ENCODE measurements around the gene CSNK1G1.
"Not testable (repeated sequence)": the region's sequence is repeated elsewhere in the genome, so short reads cannot be mapped to it uniquely, and the experiment has no call there.

CSNK1G1 gene

GRCh38 chr15:64337761-64338160, 18.2 kb downstream of the CSNK1G1 start:
- no peaks in the 10 kb centered on the region for H3K9me3 ChIP-seq (ENCODE audit: control insufficient read depth, low read length)
- H3K36me3 ChIP-seq (ENCODE audit: control insufficient read depth, insufficient read depth, low read length): peaks cover 9% of the 10 kb centered on the region
- H3K27ac ChIP-seq (ENCODE audit: insufficient read depth, low read length, poor library complexity, severe bottlenecking): no peak overlapping the region
- H3K4me3 ChIP-seq (ENCODE audit: insufficient read depth, low read depth, low read length, poor library complexity, severe bottlenecking): no peak overlapping the region
- no peak for DNase-seq
- no peaks in the 10 kb centered on the region for H3K27me3 ChIP-seq (replicated peaks; ENCODE audit: control insufficient read depth, insufficient read depth, low read length, poor library complexity, severe bottlenecking)
- no peaks in the 10 kb centered on the region for H3K4me1 ChIP-seq (ENCODE audit: control insufficient read depth, insufficient read depth, low read length, poor library complexity, severe bottlenecking)

- Histone ChIP-seq H3K9me3 (ENCODE audit: control insufficient read depth, low read length) (no peaks in the 10 kb centered on the region), H3K27ac (ENCODE audit: insufficient read depth, low read length, poor library complexity, severe bottlenecking) (no peak overlapping the region), H3K36me3 (ENCODE audit: control insufficient read depth, insufficient read depth, low read length) (no peaks in the 10 kb centered on the region), H3K27me3 (replicated peaks; ENCODE audit: control insufficient read depth, insufficient read depth, low read length, poor library complexity, severe bottlenecking) (no peaks in the 10 kb centered on the region), H3K4me3 (ENCODE audit: insufficient read depth, low read depth, low read length, poor library complexity, severe bottlenecking) (no peak overlapping the region), H3K4me1 (ENCODE audit: control insufficient read depth, insufficient read depth, low read length, poor library complexity, severe bottlenecking) (no peaks in the 10 kb centered on the region)
- DNase-seq: peak in 2 of 3 donors; percentile 17 to 24
Measured at GRCh38 chr15:64333986-64334929, 21.7 kb downstream of the CSNK1G1 start.

GRCh38 chr15:64333516-64333915, 22.5 kb downstream of the CSNK1G1 start:
- Histone ChIP-seq H3K4me3 (ENCODE audit: insufficient read depth, low read depth, low read length, poor library complexity, severe bottlenecking) (no peak overlapping the region), H3K9me3 (ENCODE audit: control insufficient read depth, low read length) (no peaks in the 10 kb centered on the region), H3K36me3 (ENCODE audit: control insufficient read depth, insufficient read depth, low read length) (no peaks in the 10 kb centered on the region), H3K4me1 (ENCODE audit: control insufficient read depth, insufficient read depth, low read length, poor library complexity, severe bottlenecking) (no peaks in the 10 kb centered on the region), H3K27me3 (replicated peaks; ENCODE audit: control insufficient read depth, insufficient read depth, low read length, poor library complexity, severe bottlenecking) (no peaks in the 10 kb centered on the region), H3K27ac (ENCODE audit: insufficient read depth, low read length, poor library complexity, severe bottlenecking) (no peak overlapping the region)
- DNase-seq: no peak

- DNase-seq; H3K36me3 ChIP-seq (ENCODE audit: control insufficient read depth, insufficient read depth, low read length); H3K27me3 ChIP-seq (replicated peaks; ENCODE audit: control insufficient read depth, insufficient read depth, low read length, poor library complexity, severe bottlenecking); H3K27ac ChIP-seq (ENCODE audit: insufficient read depth, low read length, poor library complexity, severe bottlenecking); H3K9me3 ChIP-seq (ENCODE audit: control insufficient read depth, low read length); H3K4me3 ChIP-seq (ENCODE audit: insufficient read depth, low read depth, low read length, poor library complexity, severe bottlenecking); H3K4me1 ChIP-seq (ENCODE audit: control insufficient read depth, insufficient read depth, low read length, poor library complexity, severe bottlenecking): not testable (repeated sequence)
Measured at GRCh38 chr15:64331668-64332067, 24.3 kb downstream of the CSNK1G1 start.

GRCh38 chr15:64326975-64327374, 29.0 kb downstream of the CSNK1G1 start:
- H3K36me3 ChIP-seq (ENCODE audit: control insufficient read depth, insufficient read depth, low read length); H3K27me3 ChIP-seq (replicated peaks; ENCODE audit: control insufficient read depth, insufficient read depth, low read length, poor library complexity, severe bottlenecking); DNase-seq; H3K27ac ChIP-seq (ENCODE audit: insufficient read depth, low read length, poor library complexity, severe bottlenecking); H3K4me3 ChIP-seq (ENCODE audit: insufficient read depth, low read depth, low read length, poor library complexity, severe bottlenecking); H3K9me3 ChIP-seq (ENCODE audit: control insufficient read depth, low read length); H3K4me1 ChIP-seq (ENCODE audit: control insufficient read depth, insufficient read depth, low read length, poor library complexity, severe bottlenecking): not testable (repeated sequence)

GRCh38 chr15:64326458-64326857, 29.5 kb downstream of the CSNK1G1 start:
- H3K4me3 ChIP-seq (ENCODE audit: insufficient read depth, low read depth, low read length, poor library complexity, severe bottlenecking); H3K27ac ChIP-seq (ENCODE audit: insufficient read depth, low read length, poor library complexity, severe bottlenecking); H3K9me3 ChIP-seq (ENCODE audit: control insufficient read depth, low read length); H3K36me3 ChIP-seq (ENCODE audit: control insufficient read depth, insufficient read depth, low read length); H3K27me3 ChIP-seq (replicated peaks; ENCODE audit: control insufficient read depth, insufficient read depth, low read length, poor library complexity, severe bottlenecking); DNase-seq; H3K4me1 ChIP-seq (ENCODE audit: control insufficient read depth, insufficient read depth, low read length, poor library complexity, severe bottlenecking): not testable (repeated sequence)

GRCh38 chr15:64324165-64324877, 31.7 kb downstream of the CSNK1G1 start:
- no peaks in the 10 kb centered on the region for H3K9me3 ChIP-seq (ENCODE audit: control insufficient read depth, low read length)
- H3K27me3 ChIP-seq (replicated peaks; ENCODE audit: control insufficient read depth, insufficient read depth, low read length, poor library complexity, severe bottlenecking): no peaks in the 10 kb centered on the region
- no peaks in the 10 kb centered on the region for H3K36me3 ChIP-seq (ENCODE audit: control insufficient read depth, insufficient read depth, low read length)
- H3K4me3 ChIP-seq (ENCODE audit: insufficient read depth, low read depth, low read length, poor library complexity, severe bottlenecking): no peak overlapping the region
- no peaks in the 10 kb centered on the region for H3K4me1 ChIP-seq (ENCODE audit: control insufficient read depth, insufficient read depth, low read length, poor library complexity, severe bottlenecking)
- no peak for DNase-seq
- H3K27ac ChIP-seq (ENCODE audit: insufficient read depth, low read length, poor library complexity, severe bottlenecking): no peak overlapping the region

- DNase-seq: no peak
- H3K4me1 ChIP-seq (ENCODE audit: control insufficient read depth, insufficient read depth, low read length, poor library complexity, severe bottlenecking): no peaks in the 10 kb centered on the region
- H3K36me3 ChIP-seq (ENCODE audit: control insufficient read depth, insufficient read depth, low read length): no peaks in the 10 kb centered on the region
- H3K27ac ChIP-seq (ENCODE audit: insufficient read depth, low read length, poor library complexity, severe bottlenecking): no peak overlapping the region
- no peaks in the 10 kb centered on the region for H3K9me3 ChIP-seq (ENCODE audit: control insufficient read depth, low read length)
- no peak overlapping the region for H3K4me3 ChIP-seq (ENCODE audit: insufficient read depth, low read depth, low read length, poor library complexity, severe bottlenecking)
- no peaks in the 10 kb centered on the region for H3K27me3 ChIP-seq (replicated peaks; ENCODE audit: control insufficient read depth, insufficient read depth, low read length, poor library complexity, severe bottlenecking)
Measured at GRCh38 chr15:64315216-64315615, 40.8 kb downstream of the CSNK1G1 start.

GRCh38 chr15:64314456-64314855, 41.5 kb downstream of the CSNK1G1 start:
- H3K4me3 ChIP-seq (ENCODE audit: insufficient read depth, low read depth, low read length, poor library complexity, severe bottlenecking): no peak overlapping the region
- H3K9me3 ChIP-seq (ENCODE audit: control insufficient read depth, low read length): no peaks in the 10 kb centered on the region
- H3K4me1 ChIP-seq (ENCODE audit: control insufficient read depth, insufficient read depth, low read length, poor library complexity, severe bottlenecking): no peaks in the 10 kb centered on the region
- no peak overlapping the region for H3K27ac ChIP-seq (ENCODE audit: insufficient read depth, low read length, poor library complexity, severe bottlenecking)
- H3K27me3 ChIP-seq (replicated peaks; ENCODE audit: control insufficient read depth, insufficient read depth, low read length, poor library complexity, severe bottlenecking): no peaks in the 10 kb centered on the region
- no peaks in the 10 kb centered on the region for H3K36me3 ChIP-seq (ENCODE audit: control insufficient read depth, insufficient read depth, low read length)
- no peak for DNase-seq

GRCh38 chr15:64311566-64311965, 44.4 kb downstream of the CSNK1G1 start:
- Histone ChIP-seq H3K27ac (ENCODE audit: insufficient read depth, low read length, poor library complexity, severe bottlenecking) (no peak overlapping the region), H3K4me1 (ENCODE audit: control insufficient read depth, insufficient read depth, low read length, poor library complexity, severe bottlenecking) (no peaks in the 10 kb centered on the region), H3K4me3 (ENCODE audit: insufficient read depth, low read depth, low read length, poor library complexity, severe bottlenecking) (no peak overlapping the region), H3K9me3 (ENCODE audit: control insufficient read depth, low read length) (no peaks in the 10 kb centered on the region), H3K27me3 (replicated peaks; ENCODE audit: control insufficient read depth, insufficient read depth, low read length, poor library complexity, severe bottlenecking) (no peaks in the 10 kb centered on the region), H3K36me3 (ENCODE audit: control insufficient read depth, insufficient read depth, low read length) (no peaks in the 10 kb centered on the region)
- DNase-seq: no peak
